IMR-90 (cell line): Measurements from ENCODE around the gene NACC2.

Experiments used
- BHLHE40 ChIP-seq: fragments of 150-350 bp; IDR thresholded peaks from 2 replicates; pipeline ENCODE4 v1.6.1; 2016; ENCODE audit warnings: mild to moderate bottlenecking, low read depth, low read length
- CEBPB ChIP-seq: IDR thresholded peaks from 2 replicates; pipeline ENCODE4 v1.6.1; 2012; ENCODE audit warnings: low read depth, low read length, improper control_type of control experiment
- MAFK ChIP-seq: IDR thresholded peaks from 2 replicates; pipeline ENCODE4 v1.6.1; 2012; ENCODE audit warnings: low read depth, low read length, improper control_type of control experiment
- MAZ ChIP-seq: IDR thresholded peaks from 2 replicates; pipeline ENCODE4 v1.6.1; 2012; ENCODE audit warnings: low read depth, mild to moderate bottlenecking, low read length, improper control_type of control experiment, moderate library complexity, borderline replicate concordance
- MXI1 ChIP-seq: IDR thresholded peaks from 2 replicates; pipeline ENCODE4 v1.6.1; 2012; ENCODE audit warnings: low read depth, mild to moderate bottlenecking, low read length, moderate library complexity, borderline replicate concordance
- POLR2A ChIP-seq: IDR thresholded peaks from 2 replicates; pipeline ENCODE4 v1.6.1; 2012; ENCODE audit warnings: mild to moderate bottlenecking, low read depth, low read length
- RAD21 ChIP-seq: IDR thresholded peaks from 2 replicates; pipeline ENCODE4 v1.6.1; 2012; ENCODE audit warnings: low read length, improper control_type of control experiment
- RFX5 ChIP-seq: IDR thresholded peaks from 2 replicates; pipeline ENCODE4 v1.8.0; 2012; ENCODE audit warnings: low read depth, mild to moderate bottlenecking, low read length, moderate library complexity
- SMC3 ChIP-seq: fragments of 150-350 bp; IDR thresholded peaks from 2 replicates; pipeline ENCODE4 v1.6.1; 2016; ENCODE audit warnings: low read depth, mild to moderate bottlenecking, antibody characterized with exemption, low read length, moderate library complexity
- TF ChIP-seq, protein P1 (sequence below): conservative IDR thresholded peaks from 2 replicates; pipeline ENCODE4 v1.5.1; 2012; ENCODE audit warnings: mild to moderate bottlenecking, low read depth, low read length, improper control_type of control experiment

GRCh38 chr9:136087741-136088480 is 7.2 kb downstream of the NACC2 start:
- TF ChIP-seq, protein P1, sequence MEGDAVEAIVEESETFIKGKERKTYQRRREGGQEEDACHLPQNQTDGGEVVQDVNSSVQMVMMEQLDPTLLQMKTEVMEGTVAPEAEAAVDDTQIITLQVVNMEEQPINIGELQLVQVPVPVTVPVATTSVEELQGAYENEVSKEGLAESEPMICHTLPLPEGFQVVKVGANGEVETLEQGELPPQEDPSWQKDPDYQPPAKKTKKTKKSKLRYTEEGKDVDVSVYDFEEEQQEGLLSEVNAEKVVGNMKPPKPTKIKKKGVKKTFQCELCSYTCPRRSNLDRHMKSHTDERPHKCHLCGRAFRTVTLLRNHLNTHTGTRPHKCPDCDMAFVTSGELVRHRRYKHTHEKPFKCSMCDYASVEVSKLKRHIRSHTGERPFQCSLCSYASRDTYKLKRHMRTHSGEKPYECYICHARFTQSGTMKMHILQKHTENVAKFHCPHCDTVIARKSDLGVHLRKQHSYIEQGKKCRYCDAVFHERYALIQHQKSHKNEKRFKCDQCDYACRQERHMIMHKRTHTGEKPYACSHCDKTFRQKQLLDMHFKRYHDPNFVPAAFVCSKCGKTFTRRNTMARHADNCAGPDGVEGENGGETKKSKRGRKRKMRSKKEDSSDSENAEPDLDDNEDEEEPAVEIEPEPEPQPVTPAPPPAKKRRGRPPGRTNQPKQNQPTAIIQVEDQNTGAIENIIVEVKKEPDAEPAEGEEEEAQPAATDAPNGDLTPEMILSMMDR, result no peak
- TF ChIP-seq POLR2A (no peak), CEBPB (no peak), BHLHE40 (no peak), RFX5 (no peak), SMC3 (no peak), RAD21 (no peak), MAFK (no peak), MXI1 (no peak), MAZ (no peak)
